T-helper 2 cell (primary cell): ENCODE data around the gene ZNF556.
"Not testable (repeated sequence)": the region's sequence is repeated elsewhere in the genome, so short reads cannot be mapped to it uniquely, and the experiment has no call there.

ENCODE experiments used
- DNase-seq, 5 experiments: peaks; one replicate each; pipeline versions ENCODE4 v3.0.0 to v3.0.0-alpha.2; 2012 to 2022

Gene ZNF556

GRCh38 chr19:2854849-2855248 lies 12.3 kb upstream of the ZNF556 start:
- no peak for DNase-seq

GRCh38 chr19:2856457-2857050 lies 10.6 kb upstream of the ZNF556 start:
- peak in 1 of 5 experiments; percentile 37 for DNase-seq

GRCh38 chr19:2858864-2859263 lies 8.3 kb upstream of the ZNF556 start:
- DNase-seq: no peak

GRCh38 chr19:2863816-2864215 lies 3.3 kb upstream of the ZNF556 start:
- DNase-seq: no peak

- no peak for DNase-seq
These were observed 1.6 kb upstream of the ZNF556 start for GRCh38 chr19:2865334-2866100.

GRCh38 chr19:2866495-2867024 lies 575 bp upstream of the ZNF556 start:
- DNase-seq: no peak

- DNase-seq: no peak
These were observed 2.5 kb downstream of the ZNF556 start for GRCh38 chr19:2869618-2870017.

- DNase-seq: peak in 2 of 5 experiments; percentile 7
These were observed 5.0 kb downstream of the ZNF556 start for GRCh38 chr19:2872175-2872574.

GRCh38 chr19:2877398-2878331 lies 10.5 kb downstream of the ZNF556 start:
- DNase-seq: no peak

- DNase-seq: no peak
These were observed 16.7 kb downstream of the ZNF556 start for GRCh38 chr19:2883686-2884439.

- no peak for DNase-seq
These were observed 18.6 kb downstream of the ZNF556 start for GRCh38 chr19:2885736-2886135.

- DNase-seq: no peak
These were observed 20.3 kb downstream of the ZNF556 start for GRCh38 chr19:2887391-2887914.

- DNase-seq: peak; percentile 17 to 64 (median 36)
These were observed 21.6 kb downstream of the ZNF556 start for GRCh38 chr19:2888731-2889224.

- DNase-seq: not testable (repeated sequence)
These were observed 23.4 kb downstream of the ZNF556 start for GRCh38 chr19:2890531-2890930.

- DNase-seq: no peak
These were observed 29.6 kb downstream of the ZNF556 start for GRCh38 chr19:2896694-2897093.

- peak; percentile 91 to 99 (median 98) for DNase-seq
These were observed 33.4 kb downstream of the ZNF556 start, which contains the start of gene ZNF57 for GRCh38 chr19:2900296-2901252. Gene ZNF57, plus strand, starts transcription at chr19:2900928. Its CDS starts 118 bp downstream, at chr19:2901046.

GRCh38 chr19:2902590-2903218 lies 35.6 kb downstream of the ZNF556 start:
- no peak for DNase-seq

- not testable (repeated sequence) for DNase-seq
These were observed 36.2 kb downstream of the ZNF556 start for GRCh38 chr19:2903326-2903725.

GRCh38 chr19:2905918-2906519 lies 38.9 kb downstream of the ZNF556 start:
- DNase-seq: no peak
